Measurements from ENCODE around the gene CDC42BPA. TPM values are rescaled to one million over a fixed set of nuclear protein-coding genes. Genes with fewer than 3 reads are reported as not detected.

The CDC42BPA gene
- total and polyA plus RNA-seq, 2 donors (not counting 1 experiment from before 2014, with no cell fraction given) = 26.4 to 77.1 TPM

DNA sequence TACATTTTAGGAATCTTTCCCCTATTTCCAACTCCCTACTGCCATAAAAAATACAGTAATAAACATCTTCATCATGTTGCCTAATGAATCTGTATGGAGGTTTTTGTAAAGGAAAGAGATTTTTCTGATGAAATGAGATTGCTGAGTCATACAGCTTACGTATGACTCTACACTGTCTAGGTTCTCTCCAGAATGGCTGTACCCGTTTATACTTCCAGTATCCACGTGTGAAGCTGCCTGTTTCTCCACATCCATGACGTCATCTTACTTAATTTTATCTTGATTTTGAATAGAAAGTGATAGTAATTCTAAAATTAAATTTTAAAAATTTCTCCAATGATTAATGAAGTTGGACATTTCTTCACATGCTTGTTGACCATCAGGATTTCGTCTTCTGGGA, 274.5 kb downstream of the CDC42BPA start:
- Histone ChIP-seq H3K36me3 (ENCODE audit: control insufficient read depth, insufficient read depth, low read length) (no peaks in the 10 kb centered on the region), H4K20me1 (ENCODE audit: control insufficient read depth, extremely low read depth, insufficient read depth, low read length) (no peaks in the 10 kb centered on the region), H2AFZ (ENCODE audit: low read length) (no peak overlapping the region), H3K27ac (ENCODE audit: insufficient read depth, low read length) (no peak overlapping the region), H3K4me3 (replicated peaks in 1 of 4; ENCODE audit: control extremely low read depth in 1 of 4, insufficient read depth in 1 of 4, low read depth in 3 of 4, low read length in 4 of 4) (no peak overlapping the region), H3K4me1 (ENCODE audit: control insufficient read depth, extremely low read depth, insufficient read depth, low read length) (no peaks in the 10 kb centered on the region), H3K9me3 (ENCODE audit: control insufficient read depth, insufficient read depth, low read depth, low read length) (no peaks in the 10 kb centered on the region), H3K27me3 (ENCODE audit: control insufficient read depth, insufficient read depth, low read length) (no peaks in the 10 kb centered on the region), H3K4me2 (ENCODE audit: extremely low read depth, insufficient read depth, low read length) (no peak overlapping the region), H3K9ac (ENCODE audit: insufficient read depth, low read length) (no peak overlapping the region), H3K79me2 (ENCODE audit: control insufficient read depth, insufficient read depth, low read length) (no peaks in the 10 kb centered on the region)
- TF ChIP-seq CTCF (conservative IDR thresholded peaks at IDR 0.05 in 1 of 2, IDR thresholded peaks at IDR 0.05 in 1 of 2; ENCODE audit: low read depth in 1 of 2, low read length in 2 of 2) (no peak), EZH2 (IDR thresholded peaks at IDR 0.05; ENCODE audit: low read length, missing control alignments) (no peak)
- peak; percentile 43 to 79 for DNase-seq (ENCODE audit: low read depth in 2 of 2)

DNA sequence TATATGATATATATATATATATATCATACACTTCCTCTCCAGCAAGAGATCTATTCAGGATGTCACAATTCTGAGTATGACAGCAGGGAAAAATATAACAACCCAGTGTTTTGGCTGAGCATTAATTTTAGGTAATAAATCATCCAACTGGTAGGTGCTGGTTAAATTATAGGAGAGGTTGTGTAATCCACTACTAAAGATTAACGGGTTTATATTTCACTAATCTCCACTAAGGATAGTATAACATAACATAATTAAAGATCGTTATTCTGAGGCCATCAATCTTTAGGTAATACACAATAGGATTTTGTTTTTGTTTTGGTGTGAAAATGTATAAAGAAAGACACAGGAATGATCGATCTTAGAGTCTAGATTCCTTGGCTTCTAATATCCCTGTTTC, 276.0 kb downstream of the CDC42BPA start:
- no peak for DNase-seq (ENCODE audit: low read depth in 2 of 2)

DNA sequence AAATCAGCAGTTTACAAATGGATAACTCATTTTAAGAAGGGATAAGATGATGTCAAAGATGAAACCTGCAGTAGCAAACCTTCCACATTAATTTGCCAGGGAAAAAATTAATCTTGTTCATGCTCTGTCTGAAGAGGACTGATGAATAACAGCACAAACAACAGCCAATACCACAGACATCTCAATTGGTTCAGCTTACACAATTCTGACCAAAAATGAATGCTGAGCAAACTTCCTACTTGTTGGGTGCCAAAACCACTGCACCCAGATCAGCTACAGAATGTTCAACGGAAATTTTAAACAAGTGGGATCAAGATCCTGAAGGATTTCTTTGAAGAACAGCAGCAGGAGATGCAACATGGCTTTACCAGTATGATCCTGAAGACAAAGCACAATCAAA, 279.9 kb downstream of the CDC42BPA start:
- peak in 1 of 2 donors; percentile 83 for DNase-seq (ENCODE audit: low read depth in 2 of 2)
- TF ChIP-seq CTCF (conservative IDR thresholded peaks at IDR 0.05 in 1 of 2, IDR thresholded peaks at IDR 0.05 in 1 of 2; ENCODE audit: low read depth in 1 of 2, low read length in 2 of 2) (no peak), EZH2 (IDR thresholded peaks at IDR 0.05; ENCODE audit: low read length, missing control alignments) (no peak)
- H3K9me3 ChIP-seq (ENCODE audit: control insufficient read depth, insufficient read depth, low read depth, low read length) = no peaks in the 10 kb centered on the region
- H3K79me2 ChIP-seq (ENCODE audit: control insufficient read depth, insufficient read depth, low read length) = no peaks in the 10 kb centered on the region
- H3K27ac ChIP-seq (ENCODE audit: insufficient read depth, low read length) = no peak overlapping the region
- no peaks in the 10 kb centered on the region for H4K20me1 ChIP-seq (ENCODE audit: control insufficient read depth, extremely low read depth, insufficient read depth, low read length)
- no peak overlapping the region for H3K4me3 ChIP-seq (replicated peaks in 1 of 4; ENCODE audit: control extremely low read depth in 1 of 4, insufficient read depth in 1 of 4, low read depth in 3 of 4, low read length in 4 of 4)
- no peak overlapping the region for H3K4me2 ChIP-seq (ENCODE audit: extremely low read depth, insufficient read depth, low read length)
- no peaks in the 10 kb centered on the region for H3K4me1 ChIP-seq (ENCODE audit: control insufficient read depth, extremely low read depth, insufficient read depth, low read length)
- no peak overlapping the region for H2AFZ ChIP-seq (ENCODE audit: low read length)
- no peak overlapping the region for H3K9ac ChIP-seq (ENCODE audit: insufficient read depth, low read length)
- H3K36me3 ChIP-seq (ENCODE audit: control insufficient read depth, insufficient read depth, low read length) = no peaks in the 10 kb centered on the region
- H3K27me3 ChIP-seq (ENCODE audit: control insufficient read depth, insufficient read depth, low read length) = no peaks in the 10 kb centered on the region

More for the DNA sequence above, 276.0 kb downstream of the CDC42BPA start:
- H3K27me3 ChIP-seq (ENCODE audit: control insufficient read depth, insufficient read depth, low read length) = no peaks in the 10 kb centered on the region
- TF ChIP-seq CTCF (conservative IDR thresholded peaks at IDR 0.05 in 1 of 2, IDR thresholded peaks at IDR 0.05 in 1 of 2; ENCODE audit: low read depth in 1 of 2, low read length in 2 of 2) = no peak
- no peak for TF ChIP-seq EZH2 (IDR thresholded peaks at IDR 0.05; ENCODE audit: low read length, missing control alignments)
- H3K9me3 ChIP-seq (ENCODE audit: control insufficient read depth, insufficient read depth, low read depth, low read length) = no peaks in the 10 kb centered on the region
- H2AFZ ChIP-seq (ENCODE audit: low read length) = no peak overlapping the region
- H3K9ac ChIP-seq (ENCODE audit: insufficient read depth, low read length) = no peak overlapping the region
- H4K20me1 ChIP-seq (ENCODE audit: control insufficient read depth, extremely low read depth, insufficient read depth, low read length) = no peaks in the 10 kb centered on the region
- no peaks in the 10 kb centered on the region for H3K36me3 ChIP-seq (ENCODE audit: control insufficient read depth, insufficient read depth, low read length)
- no peaks in the 10 kb centered on the region for H3K79me2 ChIP-seq (ENCODE audit: control insufficient read depth, insufficient read depth, low read length)
- no peaks in the 10 kb centered on the region for H3K4me1 ChIP-seq (ENCODE audit: control insufficient read depth, extremely low read depth, insufficient read depth, low read length)
- no peak overlapping the region for H3K4me3 ChIP-seq (replicated peaks in 1 of 4; ENCODE audit: control extremely low read depth in 1 of 4, insufficient read depth in 1 of 4, low read depth in 3 of 4, low read length in 4 of 4)
- no peak overlapping the region for H3K4me2 ChIP-seq (ENCODE audit: extremely low read depth, insufficient read depth, low read length)
- no peak overlapping the region for H3K27ac ChIP-seq (ENCODE audit: insufficient read depth, low read length)
